ENCODE results near the gene DUS1L.

Gene DUS1L

DNA sequence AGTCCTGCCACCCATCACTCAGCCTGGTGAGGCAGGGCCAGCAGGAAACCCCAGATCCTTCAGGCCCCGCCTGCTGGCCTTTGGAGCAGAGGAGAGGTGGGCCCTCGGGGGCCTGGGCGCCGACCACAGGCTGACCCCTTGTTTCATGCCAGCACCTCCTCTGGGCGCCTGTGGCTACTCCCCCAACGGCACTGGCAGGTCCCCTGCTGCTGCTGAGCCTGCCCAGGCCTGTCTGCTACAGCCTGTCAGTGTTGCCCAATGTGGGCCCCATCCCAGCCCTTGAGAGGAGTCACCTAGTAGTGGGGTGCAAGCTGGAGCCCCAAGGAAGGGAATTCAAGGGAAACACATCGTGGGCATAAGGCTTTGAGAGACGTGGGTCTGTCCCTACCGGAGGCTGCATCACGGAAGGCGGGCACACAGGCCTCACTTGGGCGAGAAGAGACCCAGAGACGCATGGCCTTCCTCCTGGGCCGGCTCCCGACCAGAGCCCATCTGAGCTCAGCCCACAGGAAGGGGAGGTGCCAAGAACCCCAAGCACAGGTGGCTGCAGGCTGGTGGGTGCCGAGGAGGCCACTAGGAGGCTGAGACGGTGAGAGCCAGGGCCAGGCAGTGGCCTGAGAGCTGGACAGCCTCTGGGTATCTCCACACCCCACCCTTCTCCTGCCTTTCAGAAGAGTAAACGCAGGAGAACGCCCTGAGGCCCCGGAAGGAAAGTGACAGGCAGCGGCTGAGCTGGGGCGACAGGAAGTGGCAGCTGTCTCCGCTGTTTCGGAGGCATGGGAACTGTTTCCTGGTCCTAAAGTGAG lies 40.5 kb upstream of the DUS1L start:
- DNase-seq (ENCODE audit: low spot score in 2 of 2) (peak; percentile 33 to 53), ATAC-seq (ENCODE audit: low read depth) (peak; percentile 94)
- H3K27ac Mint-ChIP-seq: peak overlapping the region; percentile 90
- no peaks in the 10 kb centered on the region for H3K36me3 Mint-ChIP-seq
- H3K27me3 Mint-ChIP-seq: no peaks in the 10 kb centered on the region
- peaks cover 11% of the 10 kb centered on the region for H3K4me1 Mint-ChIP-seq
- peak overlapping the region; percentile 92 for H3K4me3 Mint-ChIP-seq
- no peaks in the 10 kb centered on the region for H3K9me3 Mint-ChIP-seq

DNA sequence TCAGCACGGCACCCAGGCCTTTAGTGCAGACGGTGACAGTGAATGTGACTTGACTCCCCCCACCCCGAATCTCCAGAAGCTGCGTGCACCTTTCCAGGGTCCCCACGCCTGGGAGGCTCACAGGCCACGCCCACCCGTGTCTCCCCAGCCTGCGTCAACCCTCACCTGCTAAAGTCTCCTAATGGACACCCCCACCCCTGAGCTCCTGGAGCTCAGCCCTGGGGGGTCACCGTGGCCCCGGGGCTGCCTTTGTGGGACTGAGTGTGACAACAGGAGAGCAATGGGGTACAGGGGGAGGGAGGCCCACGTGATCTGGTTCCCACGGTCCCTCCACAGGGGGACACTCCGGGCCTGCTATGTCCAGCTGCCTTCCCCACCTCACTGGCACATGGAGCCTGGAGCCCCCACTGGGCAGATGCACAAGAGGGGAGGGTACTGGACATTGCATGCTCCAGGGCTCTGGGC lies 39.8 kb upstream of the DUS1L start:
- peaks cover 11% of the 10 kb centered on the region for H3K4me1 Mint-ChIP-seq
- no peak for ATAC-seq (ENCODE audit: low read depth)
- no peaks in the 10 kb centered on the region for H3K36me3 Mint-ChIP-seq
- no peaks in the 10 kb centered on the region for H3K27me3 Mint-ChIP-seq
- no peaks in the 10 kb centered on the region for H3K9me3 Mint-ChIP-seq
- DNase-seq (ENCODE audit: low spot score in 2 of 2): no peak
- peak overlapping the region; percentile 92 for H3K4me3 Mint-ChIP-seq
- H3K27ac Mint-ChIP-seq: peak overlapping the region; percentile 90

DNA sequence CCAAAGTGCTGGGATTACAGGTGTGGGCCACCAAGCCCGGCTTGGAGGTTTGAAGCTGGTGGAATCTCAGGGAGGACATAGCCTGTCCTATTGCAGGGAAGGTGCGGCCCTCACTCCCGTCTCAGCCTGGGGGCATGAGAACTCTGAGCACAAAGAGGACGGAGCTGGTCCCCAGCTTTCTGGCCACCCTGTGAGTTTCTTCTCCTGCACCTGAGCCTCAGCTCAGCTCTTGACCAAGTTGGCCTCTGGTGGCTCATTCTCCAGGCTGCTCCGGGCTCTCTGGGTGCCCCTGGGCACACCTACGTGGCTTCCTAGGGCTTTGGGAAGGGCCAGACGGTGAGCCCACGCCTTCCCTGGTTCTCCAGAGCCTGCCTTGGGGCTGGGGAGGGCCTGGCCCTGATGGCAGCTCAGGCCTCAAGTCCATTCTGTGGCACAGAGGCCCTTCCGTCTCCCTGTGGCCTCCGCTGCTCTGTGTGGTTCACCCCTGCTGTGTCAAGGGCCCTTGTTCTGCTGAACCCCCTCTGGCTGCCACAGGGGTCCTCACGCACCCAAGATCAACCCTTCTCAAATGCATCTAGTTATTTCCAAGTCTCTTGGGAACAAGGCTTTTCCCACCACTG lies 39.3 kb upstream of the DUS1L start:
- Mint-ChIP-seq H3K27me3 (no peaks in the 10 kb centered on the region), H3K27ac (peak overlapping the region; percentile 90), H3K4me3 (no peak overlapping the region), H3K4me1 (peaks cover 11% of the 10 kb centered on the region), H3K9me3 (no peaks in the 10 kb centered on the region), H3K36me3 (no peaks in the 10 kb centered on the region)
- ATAC-seq (ENCODE audit: low read depth): no peak
- no peak for DNase-seq (ENCODE audit: low spot score in 2 of 2)

GRCh38 chr17:82103553-82104451 lies 38.2 kb upstream of the DUS1L start:
- DNase-seq (ENCODE audit: low spot score in 2 of 2) (no peak), ATAC-seq (ENCODE audit: low read depth) (no peak)
- H3K27ac Mint-ChIP-seq: no peak overlapping the region
- no peaks in the 10 kb centered on the region for H3K36me3 Mint-ChIP-seq
- peaks cover 13% of the 10 kb centered on the region for H3K4me1 Mint-ChIP-seq
- no peaks in the 10 kb centered on the region for H3K27me3 Mint-ChIP-seq
- H3K9me3 Mint-ChIP-seq: no peaks in the 10 kb centered on the region
- peak overlapping the region; percentile 14 for H3K4me3 Mint-ChIP-seq

DNA sequence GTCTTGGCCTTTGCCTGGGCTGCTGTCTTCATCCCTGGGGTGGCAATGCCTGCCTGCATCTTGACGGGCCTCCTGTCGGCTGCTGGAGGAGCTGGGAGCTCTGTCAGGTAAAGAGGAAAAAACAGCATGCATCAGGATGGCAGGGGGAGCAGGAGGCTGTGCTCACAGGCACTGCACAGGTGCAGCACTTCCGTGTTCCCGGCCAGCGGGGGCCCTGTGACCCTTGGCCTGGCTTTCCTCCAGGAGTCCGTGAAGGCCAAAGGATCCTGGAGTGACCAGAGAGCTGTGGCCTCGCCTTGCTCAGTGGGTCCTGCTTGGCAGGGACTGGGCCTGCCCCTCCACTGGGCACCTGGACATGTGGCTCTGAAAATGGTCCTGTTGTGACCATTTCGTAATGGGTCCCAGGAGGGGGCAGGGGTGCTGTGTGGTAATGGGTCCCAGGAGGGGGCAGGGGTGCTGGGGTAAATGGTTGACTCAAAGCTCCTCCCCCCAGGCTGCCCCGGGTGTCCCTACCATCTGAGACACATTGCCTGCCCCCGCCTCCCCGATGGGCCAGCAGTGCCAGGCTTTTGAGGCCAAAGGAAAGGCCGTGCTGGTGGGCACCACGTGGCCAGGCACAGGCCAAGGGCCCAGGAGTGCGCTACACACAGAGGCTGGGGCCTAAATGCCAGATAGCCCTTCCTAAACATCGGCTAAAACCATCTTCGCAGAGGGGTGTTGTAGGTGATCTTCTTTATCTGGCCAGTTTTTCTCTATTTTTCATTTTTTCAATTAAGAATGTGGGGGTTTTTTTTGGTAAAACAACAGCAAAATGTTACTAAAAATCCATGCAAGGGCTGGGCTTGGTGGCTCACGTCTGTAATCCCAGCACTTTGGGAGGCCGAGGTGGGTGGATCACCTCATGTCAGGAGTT lies 36.4 kb upstream of the DUS1L start:
- Mint-ChIP-seq H3K4me3 (no peak overlapping the region), H3K36me3 (no peaks in the 10 kb centered on the region), H3K27ac (no peak overlapping the region), H3K4me1 (peaks cover 9% of the 10 kb centered on the region), H3K9me3 (no peaks in the 10 kb centered on the region), H3K27me3 (no peaks in the 10 kb centered on the region)
- ATAC-seq (ENCODE audit: low read depth): no peak
- no peak for DNase-seq (ENCODE audit: low spot score in 2 of 2)

GRCh38 chr17:82101301-82101715 lies 35.7 kb upstream of the DUS1L start:
- Mint-ChIP-seq H3K36me3 (no peaks in the 10 kb centered on the region), H3K9me3 (no peaks in the 10 kb centered on the region), H3K4me1 (peaks cover 10% of the 10 kb centered on the region), H3K27me3 (no peaks in the 10 kb centered on the region), H3K27ac (no peak overlapping the region), H3K4me3 (no peak overlapping the region)
- ATAC-seq (ENCODE audit: low read depth) (no peak), DNase-seq (ENCODE audit: low spot score in 2 of 2) (no peak)

DNA sequence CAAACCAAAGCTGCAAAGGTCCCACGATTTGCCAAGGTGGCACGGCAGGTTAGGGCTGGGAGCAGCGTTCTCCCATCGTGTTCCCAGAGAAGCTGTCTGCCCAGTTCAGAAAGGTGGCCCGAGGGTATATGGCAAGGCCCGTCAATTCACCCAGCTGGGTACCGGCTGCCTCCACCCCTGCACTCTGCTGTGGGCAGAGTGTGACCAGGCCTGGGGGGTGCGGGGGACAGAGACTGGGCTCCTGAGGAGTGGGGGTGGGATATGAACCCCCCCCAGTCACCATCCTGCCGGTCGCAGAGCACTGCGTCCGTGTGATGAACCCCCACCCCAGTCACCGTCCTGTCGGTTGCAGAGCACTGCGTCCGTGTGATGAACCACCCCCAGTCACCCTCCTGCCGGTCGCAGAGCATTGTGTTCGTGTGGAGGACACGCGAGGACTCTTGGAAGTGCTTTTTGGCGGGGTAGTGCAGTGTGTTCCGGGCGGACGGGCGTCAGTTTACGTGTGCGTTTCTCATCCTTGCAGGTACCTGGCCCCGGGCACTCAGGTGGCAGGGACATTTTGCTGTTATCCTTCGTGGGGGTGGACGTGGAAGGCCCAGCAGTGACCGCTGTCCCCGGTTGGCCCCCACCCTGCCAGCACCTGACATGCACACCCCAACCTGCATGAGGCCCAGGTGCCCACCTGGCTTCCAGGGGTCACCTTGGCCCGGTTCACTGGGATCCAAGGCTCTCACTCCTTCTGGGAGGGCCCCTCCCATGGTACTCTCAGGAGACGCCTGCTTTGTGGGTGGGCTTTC lies 35.1 kb upstream of the DUS1L start:
- Mint-ChIP-seq H3K27me3 (no peaks in the 10 kb centered on the region), H3K27ac (no peak overlapping the region), H3K4me3 (no peak overlapping the region), H3K36me3 (no peaks in the 10 kb centered on the region), H3K4me1 (peaks cover 6% of the 10 kb centered on the region), H3K9me3 (no peaks in the 10 kb centered on the region)
- no peak for DNase-seq (ENCODE audit: low spot score in 2 of 2)
- no peak for ATAC-seq (ENCODE audit: low read depth)

- Mint-ChIP-seq H3K4me1 (peaks cover 6% of the 10 kb centered on the region), H3K9me3 (no peaks in the 10 kb centered on the region), H3K27me3 (no peaks in the 10 kb centered on the region), H3K27ac (peak overlapping the region; percentile 95), H3K36me3 (no peaks in the 10 kb centered on the region), H3K4me3 (peak overlapping the region; percentile 87)
- ATAC-seq (ENCODE audit: low read depth) (peak; percentile 2), DNase-seq (ENCODE audit: low spot score in 2 of 2) (peak in 1 of 2 donors; percentile 54)
Observed at GRCh38 chr17:82098939-82099763, 33.5 kb upstream of the DUS1L start.

- Mint-ChIP-seq H3K27ac (peak within 1 kb of the TSS; percentile 95), H3K4me3 (peak within 1 kb of the TSS; percentile 80), H3K9me3 (no peaks in the 10 kb centered on the region), H3K4me1 (peaks cover 6% of the 10 kb centered on the region), H3K27me3 (no peaks in the 10 kb centered on the region), H3K36me3 (peaks cover under 1% of the 10 kb centered on the region)
- DNase-seq (ENCODE audit: low spot score in 2 of 2) (peak; percentile 90 to 92), ATAC-seq (ENCODE audit: low read depth) (peak; percentile 79)
Observed at GRCh38 chr17:82098169-82098938, 32.8 kb upstream of the DUS1L start, which contains the start of gene FASN. Gene FASN (minus strand): TSS chr17:82098236. CDS start chr17:82096445, 1,791 bp downstream.

GRCh38 chr17:82097919-82098168 lies 32.2 kb upstream of the DUS1L start:
- peaks cover 6% of the 10 kb centered on the region for H3K4me1 Mint-ChIP-seq
- H3K27me3 Mint-ChIP-seq: no peaks in the 10 kb centered on the region
- peaks cover 4% of the 10 kb centered on the region for H3K36me3 Mint-ChIP-seq
- no peak for DNase-seq (ENCODE audit: low spot score in 2 of 2)
- H3K27ac Mint-ChIP-seq: no peak overlapping the region
- peak overlapping the region; percentile 80 for H3K4me3 Mint-ChIP-seq
- ATAC-seq (ENCODE audit: low read depth): peak; percentile 0
- H3K9me3 Mint-ChIP-seq: no peaks in the 10 kb centered on the region

DNA sequence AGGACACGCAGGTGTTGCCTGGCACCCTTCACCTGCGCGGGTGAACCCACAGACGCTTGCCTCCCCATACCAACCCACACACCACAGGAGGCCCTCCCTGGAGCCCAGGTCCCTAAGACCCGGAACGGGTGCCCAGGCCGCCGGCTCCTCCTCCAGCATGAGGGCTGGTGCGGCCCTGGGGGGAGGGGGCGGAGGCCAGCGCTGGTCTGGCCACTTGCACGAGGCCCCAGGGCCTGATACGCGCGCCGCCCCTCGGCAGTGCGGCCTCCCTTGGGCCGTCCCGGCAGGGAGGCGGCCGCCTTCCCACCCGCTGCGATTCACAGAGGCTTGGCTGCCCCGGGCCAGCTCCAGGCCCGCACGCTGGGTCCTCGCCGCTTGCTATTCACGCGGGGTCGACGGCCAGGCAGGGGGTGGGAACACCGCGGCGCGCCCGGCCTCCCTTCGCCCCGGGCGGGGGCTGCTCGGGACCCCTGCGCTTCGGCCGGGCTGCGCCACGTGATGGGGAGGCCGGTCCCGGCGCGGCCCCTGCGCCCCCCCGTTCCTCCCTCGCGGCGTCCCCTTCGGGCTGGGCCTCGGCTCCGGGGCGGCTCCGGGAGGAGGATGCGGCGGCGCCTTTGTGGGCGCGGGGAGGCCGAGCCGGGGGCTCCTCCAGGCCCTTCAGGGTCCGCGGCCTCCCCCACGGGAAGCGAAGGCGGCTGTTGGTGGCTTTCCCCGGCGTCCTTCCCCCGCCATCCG lies 31.7 kb upstream of the DUS1L start:
- Mint-ChIP-seq H3K27me3 (no peaks in the 10 kb centered on the region), H3K4me3 (peak overlapping the region; percentile 80), H3K27ac (no peak overlapping the region), H3K4me1 (peaks cover 6% of the 10 kb centered on the region), H3K36me3 (peaks cover 4% of the 10 kb centered on the region), H3K9me3 (no peaks in the 10 kb centered on the region)
- ATAC-seq (ENCODE audit: low read depth): no peak
- DNase-seq (ENCODE audit: low spot score in 2 of 2): no peak

Measured in memory B cell (primary cell).